PC-3 (cell line): ENCODE results near the gene JPH3.

ENCODE experiments used
- CTCF ChIP-seq: fragments of 300-600 bp; sonication (generic); conservative IDR thresholded peaks from 2 replicates; pipeline ENCODE4 v1.5.1; 2017; ENCODE audit warnings: antibody characterized with exemption, low read depth, mild to moderate bottlenecking, low read length
- EZH2 ChIP-seq: fragments of 300-600 bp; sonication (generic); IDR thresholded peaks from one replicate; pipeline ENCODE4 v1.6.1; 2017; ENCODE audit warnings: antibody characterized with exemption, mild to moderate bottlenecking, low read length; ENCODE audit not compliant: unreplicated experiment
- EZH2phosphoT487 ChIP-seq: fragments of 300-600 bp; sonication (generic); IDR thresholded peaks from 2 replicates; pipeline ENCODE4 v1.6.1; 2018; ENCODE audit warnings: mild to moderate bottlenecking, antibody characterized with exemption, low read length, borderline replicate concordance

GRCh38 chr16:87652386-87652785 lies 50.1 kb downstream of the JPH3 start:
- TF ChIP-seq CTCF (no peak), EZH2 (no peak), EZH2phosphoT487 (no peak)
